Erythroblast (primary cell): ENCODE measurements around the gene SNX32.

Source experiments
- DNase-seq, 2 experiments: peaks; one replicate each; lab custom pipeline; 2025; lab: John Stamatoyannopoulos, UW
- GATA1 ChIP-seq: IDR thresholded peaks from 2 replicates; pipeline ENCODE4 v1.6.1; 2011; ENCODE audit warnings: low read depth, mild to moderate bottlenecking, control low read depth, low read length, moderate library complexity
- POLR2A ChIP-seq: IDR thresholded peaks from 2 replicates; pipeline ENCODE4 v1.6.1; 2011; ENCODE audit warnings: mild to moderate bottlenecking, low read length

SNX32 gene

DNA sequence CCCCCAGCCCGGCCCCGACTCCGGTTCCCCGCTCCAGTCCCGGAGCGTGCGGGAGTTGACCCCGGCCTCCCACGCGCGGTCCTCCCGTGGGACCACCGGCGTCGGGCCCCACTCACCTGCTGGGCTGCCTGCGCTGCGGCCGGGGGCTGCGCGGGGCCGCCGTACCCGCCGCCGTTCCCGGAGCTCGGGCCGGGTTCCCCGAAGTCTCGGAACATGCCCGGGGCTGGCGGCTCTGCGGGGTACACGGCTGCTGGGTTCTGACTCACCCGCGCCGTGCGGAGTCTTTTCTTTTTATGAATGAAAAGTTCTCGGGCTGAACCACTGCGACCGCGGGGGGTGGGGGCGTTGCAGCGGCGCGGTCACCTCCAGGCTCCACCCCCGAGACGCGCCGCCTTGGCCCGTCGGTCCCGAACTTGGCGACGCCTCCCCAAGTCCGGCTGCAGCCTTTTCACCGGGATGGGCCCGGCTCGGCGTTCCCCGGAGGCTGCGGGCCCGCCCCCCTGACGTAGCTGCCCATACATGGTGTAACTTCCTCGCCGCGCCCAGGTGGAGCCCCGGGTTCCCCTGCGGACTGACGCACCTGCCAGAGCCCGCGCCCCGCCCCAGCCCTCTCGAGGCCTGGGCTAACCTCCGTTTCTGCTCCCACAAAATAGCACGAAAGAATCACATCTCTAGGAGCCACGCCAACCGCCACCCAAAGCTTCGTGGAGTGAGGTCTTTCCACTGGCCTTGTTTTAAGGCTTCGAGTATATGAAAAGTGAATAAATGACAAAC is 66.5 kb downstream of the SNX32 start, which contains the start of gene FOSL1:
FOSL1 (minus strand) TSS at position 264 of the 774 bp plus-strand sequence; CDS start at position 215, 49 bp downstream.
- TF ChIP-seq POLR2A (peak; percentile 83), GATA1 (no peak)
- peak; percentile 95 to 97 for DNase-seq

DNA sequence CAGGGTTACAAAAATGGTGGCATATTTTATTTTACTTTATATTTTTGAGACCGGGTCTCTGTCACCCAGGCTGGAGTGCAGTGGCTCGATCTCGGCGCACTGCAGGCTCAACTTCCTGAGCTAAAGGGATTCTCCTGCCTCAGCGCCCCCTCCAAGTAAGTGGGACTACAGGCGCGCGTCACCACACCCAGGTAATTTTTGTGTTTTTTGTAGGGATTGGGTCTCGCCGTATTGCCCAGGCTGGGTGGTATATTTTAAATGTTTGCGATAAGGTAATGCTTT is 67.1 kb downstream of the SNX32 start:
- no peak for DNase-seq
- TF ChIP-seq POLR2A = no peak
- no peak for TF ChIP-seq GATA1

GRCh38 chr11:65903068-65903481 is 69.3 kb downstream of the SNX32 start:
- TF ChIP-seq GATA1 = no peak
- TF ChIP-seq POLR2A = no peak
- DNase-seq = no peak
